ENCODE results near the gene OSTC. TPM values are rescaled to one million over a fixed set of nuclear protein-coding genes. Genes with fewer than 3 reads are reported as not detected.

The OSTC gene
- total RNA-seq, result 218 and 222 TPM in 2 replicates

DNA sequence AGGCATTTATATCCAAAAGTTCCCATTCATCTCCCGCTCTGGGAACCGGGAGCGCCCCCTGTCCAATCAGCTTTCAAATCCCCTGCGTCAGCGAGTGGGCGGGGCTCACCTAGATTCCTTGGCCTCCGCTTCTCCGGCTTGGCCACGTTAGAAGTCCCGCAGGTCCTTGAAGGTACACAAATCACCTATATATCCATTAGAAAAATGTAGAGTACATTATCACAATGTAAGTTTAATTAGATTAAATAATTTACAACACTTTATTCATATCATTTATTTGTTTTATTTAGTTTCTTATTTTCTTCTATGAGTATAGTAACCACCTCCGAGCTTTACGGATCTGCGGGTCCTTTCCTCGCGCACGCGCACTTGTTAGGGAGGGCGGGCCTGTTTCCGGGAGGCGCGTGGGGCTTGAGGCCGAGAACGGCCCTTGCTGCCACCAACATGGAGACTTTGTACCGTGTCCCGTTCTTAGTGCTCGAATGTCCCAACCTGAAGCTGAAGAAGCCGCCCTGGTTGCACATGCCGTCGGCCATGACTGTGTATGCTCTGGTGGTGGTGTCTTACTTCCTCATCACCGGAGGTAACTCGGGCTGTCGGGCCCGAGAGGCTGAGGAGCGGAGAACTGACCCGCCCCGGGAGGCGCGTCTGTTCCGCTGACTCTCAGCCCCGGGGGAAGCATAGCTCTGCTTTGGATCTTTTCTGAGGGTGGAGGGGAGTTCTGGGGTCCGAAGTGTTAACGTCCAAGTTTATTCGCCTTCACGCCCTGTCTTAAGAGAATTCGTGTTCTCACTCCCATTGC is at the start of gene OSTC:
Gene OSTC (plus strand): TSS at position 388 of the 802 bp plus-strand sequence. CDS start 57 bp downstream, at position 445.
- peak; percentile 95 to 98 for DNase-seq (ENCODE audit: low read depth in 2 of 2)

- DNase-seq (ENCODE audit: low read depth in 2 of 2), result no peak
These were observed 49.3 kb upstream of the OSTC start for GRCh38 chr4:108601106-108601505.

GRCh38 chr4:108601532-108601931 is 48.9 kb upstream of the OSTC start:
- no peak for DNase-seq (ENCODE audit: low read depth in 2 of 2)

GRCh38 chr4:108602163-108602562 is 48.2 kb upstream of the OSTC start:
- no peak for DNase-seq (ENCODE audit: low read depth in 2 of 2)

- DNase-seq (ENCODE audit: low read depth in 2 of 2), result no peak
These were observed 43.2 kb upstream of the OSTC start for GRCh38 chr4:108607079-108607815.

GRCh38 chr4:108611365-108611764 is 39.0 kb upstream of the OSTC start:
- no peak for DNase-seq (ENCODE audit: low read depth in 2 of 2)

DNA sequence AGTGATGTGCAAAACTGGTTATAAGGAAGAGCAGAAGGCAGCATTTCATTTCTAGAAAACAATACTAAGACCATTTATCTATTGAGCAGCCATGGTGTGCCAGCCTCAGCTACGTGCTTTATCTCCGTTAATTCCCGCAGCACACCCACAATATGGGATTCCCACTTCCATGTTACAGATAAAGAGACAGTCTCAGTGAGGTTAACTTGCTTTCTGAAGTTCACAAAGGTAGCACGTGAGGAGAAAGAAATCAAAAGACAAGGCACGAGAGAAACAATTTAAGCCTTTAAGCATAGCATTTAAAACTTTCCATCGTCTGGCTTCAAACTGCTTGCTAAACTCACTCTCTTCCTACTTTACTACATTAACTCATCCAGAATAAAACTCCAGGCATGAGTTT is 38.0 kb upstream of the OSTC start:
- DNase-seq (ENCODE audit: low read depth in 2 of 2), result no peak

- DNase-seq (ENCODE audit: low read depth in 2 of 2), result no peak
These were observed 30.9 kb upstream of the OSTC start for GRCh38 chr4:108619372-108620100.

DNA sequence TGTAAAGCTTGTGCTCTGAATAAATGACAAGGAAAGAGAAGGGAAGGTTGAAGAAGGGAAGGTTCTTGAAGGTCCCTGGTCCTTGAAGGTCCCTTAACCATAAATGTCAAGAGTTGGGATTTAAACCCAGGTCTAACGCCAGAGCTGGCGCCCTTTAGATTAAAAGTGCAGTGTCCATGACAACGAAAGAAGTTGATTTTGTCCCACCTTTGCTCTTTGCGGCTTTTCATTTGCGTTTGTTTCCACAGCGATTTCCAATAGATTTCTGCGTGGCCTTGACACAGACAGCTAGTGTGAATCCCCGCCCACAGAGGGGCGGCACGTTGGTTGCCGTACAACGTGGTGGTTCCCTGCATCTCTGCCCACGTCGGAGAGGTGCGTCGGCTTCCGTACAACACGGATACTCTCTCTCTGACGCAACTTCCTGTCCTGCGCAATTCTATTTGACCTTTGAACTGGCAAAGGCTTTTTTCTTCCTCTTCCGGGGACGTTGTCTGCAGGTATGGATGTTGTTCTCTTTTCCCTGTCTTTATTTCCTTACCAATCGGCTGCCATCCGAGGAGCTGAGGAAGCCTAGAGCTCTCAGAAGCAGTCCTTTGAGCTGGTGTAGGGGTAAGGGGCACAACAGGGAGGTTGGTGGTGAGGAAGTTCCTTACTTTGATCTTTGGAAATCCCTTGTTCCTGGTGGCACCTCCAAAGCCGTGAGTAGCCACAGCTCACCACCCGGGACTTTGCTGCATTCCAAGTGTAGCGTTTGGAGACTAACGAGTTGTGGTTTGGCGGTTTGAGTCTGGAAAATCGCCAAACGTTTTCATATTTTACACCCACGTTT is 30.1 kb upstream of the OSTC start, which contains the start of gene RPL34:
Gene RPL34 (plus strand): TSS at position 476 of the 832 bp plus-strand sequence. CDS start 1,384 bp downstream, outside the sequence.
- peak; percentile 99 for DNase-seq (ENCODE audit: low read depth in 2 of 2)

- DNase-seq (ENCODE audit: low read depth in 2 of 2), result peak; percentile 16 to 35
These were observed 29.2 kb upstream of the OSTC start for GRCh38 chr4:108620933-108621905.

GRCh38 chr4:108622022-108622421 is 28.4 kb upstream of the OSTC start:
- DNase-seq (ENCODE audit: low read depth in 2 of 2), result no peak

- no peak for DNase-seq (ENCODE audit: low read depth in 2 of 2)
These were observed 27.6 kb upstream of the OSTC start for GRCh38 chr4:108622828-108623227.

- no peak for DNase-seq (ENCODE audit: low read depth in 2 of 2)
These were observed 25.9 kb upstream of the OSTC start for GRCh38 chr4:108624263-108625056.

GRCh38 chr4:108626056-108626455 is 24.3 kb upstream of the OSTC start:
- DNase-seq (ENCODE audit: low read depth in 2 of 2), result no peak

DNA sequence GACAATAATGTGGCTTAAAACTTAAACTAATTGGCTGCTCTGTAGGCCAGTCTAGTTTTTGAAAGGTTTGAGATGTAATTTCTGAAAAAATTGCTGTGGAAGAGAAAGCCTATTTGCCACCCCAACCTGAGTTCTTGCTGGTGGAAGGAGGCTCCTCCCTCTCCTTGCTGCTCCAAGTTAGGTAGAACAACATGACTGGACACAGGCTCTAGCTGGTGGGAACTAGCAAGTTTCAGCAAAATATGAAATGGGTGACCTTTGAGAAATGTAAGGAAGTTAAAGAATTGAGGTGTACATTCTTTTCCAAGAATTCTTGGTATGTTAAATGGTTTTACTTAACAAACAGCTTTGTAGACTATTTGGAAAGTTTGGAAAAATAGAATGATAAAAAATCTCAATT is 22.0 kb upstream of the OSTC start:
- no peak for DNase-seq (ENCODE audit: low read depth in 2 of 2)

GRCh38 chr4:108635070-108635655 is 15.2 kb upstream of the OSTC start:
- no peak for DNase-seq (ENCODE audit: low read depth in 2 of 2)

GRCh38 chr4:108636246-108636645 is 14.2 kb upstream of the OSTC start:
- DNase-seq (ENCODE audit: low read depth in 2 of 2), result no peak

- peak in 1 of 2 donors; percentile 12 for DNase-seq (ENCODE audit: low read depth in 2 of 2)
These were observed 12.5 kb upstream of the OSTC start for GRCh38 chr4:108637856-108638255.

DNA sequence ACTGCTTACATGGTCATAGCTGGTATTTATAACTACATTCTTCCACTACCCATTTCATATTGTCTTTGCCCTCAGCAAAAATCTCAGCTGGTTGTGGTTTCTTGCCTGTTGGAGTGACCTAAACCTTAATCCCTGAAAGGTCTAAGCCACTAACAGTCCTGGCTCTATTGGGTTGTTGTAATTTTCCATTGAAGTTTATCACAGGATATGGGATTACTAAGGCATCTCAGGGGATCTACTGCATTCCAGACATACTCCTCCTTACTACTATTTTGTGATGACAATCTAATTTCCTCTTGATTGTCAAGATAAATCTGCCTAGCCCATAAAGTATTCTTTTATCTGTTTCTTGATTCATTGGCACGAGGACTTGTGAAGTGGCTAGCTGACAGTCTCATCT is 6.2 kb upstream of the OSTC start:
- peak in 1 of 2 donors; percentile 65 for DNase-seq (ENCODE audit: low read depth in 2 of 2)

Measured in dermis microvascular lymphatic vessel endothelial cell (primary cell).